ENCODE results near the gene NOD2.

NOD2 gene

DNA sequence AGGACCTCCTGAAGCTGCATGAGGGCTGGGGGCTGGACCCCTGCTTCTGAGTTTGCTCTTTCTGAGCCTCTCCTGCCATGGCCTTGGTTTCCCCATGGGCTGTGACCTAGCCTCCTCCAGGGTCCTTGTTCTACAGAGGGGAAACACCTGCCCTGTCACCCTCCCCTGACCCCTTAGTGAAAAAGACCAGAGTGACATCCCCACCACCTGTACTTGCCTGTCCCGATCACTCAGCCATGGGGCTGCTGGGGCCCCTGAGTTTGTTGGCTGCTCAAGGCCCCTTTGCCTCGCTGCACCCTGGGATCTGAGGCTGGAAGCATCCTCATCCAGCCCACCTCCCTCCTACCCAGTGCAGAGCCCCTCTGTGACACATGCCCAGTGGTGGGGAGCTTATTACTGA lies 800 bp downstream of the NOD2 start:
- DNase-seq (ENCODE audit: low read depth in 2 of 2) = no peak

DNA sequence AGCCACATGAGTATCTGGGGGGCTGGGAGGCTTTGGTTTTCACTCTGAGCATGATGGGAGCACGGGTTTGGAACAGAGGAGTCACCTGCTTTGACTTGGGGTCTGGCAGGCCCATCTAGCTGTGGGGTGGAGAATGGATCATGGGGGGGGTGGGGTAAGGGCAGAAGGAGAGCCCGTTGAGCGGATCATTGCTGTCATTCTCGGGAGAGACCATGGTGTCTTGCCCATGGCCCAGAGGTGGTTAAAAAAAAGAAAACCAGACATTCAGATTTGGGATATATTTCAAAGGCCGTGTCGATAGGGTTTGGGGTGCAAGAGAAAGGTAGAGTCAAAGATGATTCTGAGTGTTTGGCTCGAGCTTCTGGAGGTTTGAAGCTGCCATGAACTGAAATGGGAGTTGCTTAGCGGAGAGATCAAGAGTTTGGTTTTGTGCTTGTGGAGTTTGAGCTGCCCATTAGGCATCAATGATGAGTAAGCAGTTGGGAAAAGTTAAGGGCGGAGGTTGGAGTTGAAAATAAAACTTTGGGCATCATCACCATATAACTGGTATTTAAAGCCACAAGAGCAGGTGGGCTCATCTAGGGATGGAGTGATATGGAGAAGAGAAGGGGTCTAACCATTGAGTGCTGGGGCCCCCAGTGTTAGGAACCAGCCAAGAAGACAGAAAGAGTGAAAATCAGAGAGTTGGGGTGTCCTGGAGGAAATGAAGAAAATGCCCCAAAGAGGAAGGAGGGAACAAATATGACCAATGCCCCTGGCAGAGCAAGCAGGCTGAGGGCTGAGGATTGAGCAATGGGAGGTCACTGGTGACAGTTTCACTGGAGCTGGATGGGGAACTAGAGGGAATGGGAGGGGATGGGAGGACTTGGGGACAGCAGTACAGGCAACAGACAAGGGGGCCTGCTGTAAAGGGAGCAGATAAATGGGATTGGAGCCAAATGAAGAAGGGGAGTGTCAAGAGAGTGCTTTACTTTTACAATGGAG lies 1.9 kb downstream of the NOD2 start:
- no peak for DNase-seq (ENCODE audit: low read depth in 2 of 2)

- no peak for DNase-seq (ENCODE audit: low read depth in 2 of 2)
These were observed 2.7 kb downstream of the NOD2 start for GRCh38 chr16:50696126-50696525.

DNA sequence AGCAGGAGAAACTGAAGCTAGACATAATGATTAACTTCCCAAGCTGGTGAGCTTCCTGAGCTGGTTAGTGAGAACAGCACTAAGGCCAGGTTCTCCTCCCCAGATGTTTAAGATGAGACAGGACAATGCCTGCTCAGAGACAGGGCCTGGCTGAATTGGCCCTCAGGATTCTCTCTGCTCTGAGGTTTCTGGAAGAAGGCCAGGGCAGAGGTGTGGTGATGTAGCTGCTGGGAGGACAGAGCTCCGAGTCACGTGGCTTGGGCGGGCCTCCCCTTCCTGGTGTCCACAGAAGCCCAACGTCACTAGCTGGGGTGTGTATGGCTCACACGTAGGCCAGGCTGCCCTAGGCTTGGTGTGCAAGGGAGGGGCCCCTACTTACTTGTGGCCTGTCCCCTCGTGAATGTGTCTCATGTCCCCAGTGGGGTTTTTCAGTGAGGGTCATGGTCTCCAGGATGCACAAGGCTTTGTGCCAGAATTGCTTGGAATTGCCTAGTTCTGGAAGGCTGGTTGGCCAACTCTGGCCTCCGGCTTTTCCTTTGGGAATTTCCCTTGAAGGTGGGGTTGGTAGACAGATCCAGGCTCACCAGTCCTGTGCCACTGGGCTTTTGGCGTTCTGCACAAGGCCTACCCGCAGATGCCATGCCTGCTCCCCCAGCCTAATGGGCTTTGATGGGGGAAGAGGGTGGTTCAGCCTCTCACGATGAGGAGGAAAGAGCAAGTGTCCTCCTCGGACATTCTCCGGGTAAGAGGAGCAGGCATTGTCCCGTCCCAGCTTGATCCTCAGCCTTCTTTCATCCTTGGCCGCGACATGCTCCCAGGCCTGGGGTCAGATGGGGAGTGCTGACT lies 3.4 kb downstream of the NOD2 start:
- DNase-seq (ENCODE audit: low read depth in 2 of 2) = peak in 1 of 2 donors; percentile 44

- DNase-seq (ENCODE audit: low read depth in 2 of 2) = no peak
These were observed 4.0 kb downstream of the NOD2 start for GRCh38 chr16:50697421-50697715.

- DNase-seq (ENCODE audit: low read depth in 2 of 2) = no peak
These were observed 4.7 kb downstream of the NOD2 start for GRCh38 chr16:50697881-50698767.

DNA sequence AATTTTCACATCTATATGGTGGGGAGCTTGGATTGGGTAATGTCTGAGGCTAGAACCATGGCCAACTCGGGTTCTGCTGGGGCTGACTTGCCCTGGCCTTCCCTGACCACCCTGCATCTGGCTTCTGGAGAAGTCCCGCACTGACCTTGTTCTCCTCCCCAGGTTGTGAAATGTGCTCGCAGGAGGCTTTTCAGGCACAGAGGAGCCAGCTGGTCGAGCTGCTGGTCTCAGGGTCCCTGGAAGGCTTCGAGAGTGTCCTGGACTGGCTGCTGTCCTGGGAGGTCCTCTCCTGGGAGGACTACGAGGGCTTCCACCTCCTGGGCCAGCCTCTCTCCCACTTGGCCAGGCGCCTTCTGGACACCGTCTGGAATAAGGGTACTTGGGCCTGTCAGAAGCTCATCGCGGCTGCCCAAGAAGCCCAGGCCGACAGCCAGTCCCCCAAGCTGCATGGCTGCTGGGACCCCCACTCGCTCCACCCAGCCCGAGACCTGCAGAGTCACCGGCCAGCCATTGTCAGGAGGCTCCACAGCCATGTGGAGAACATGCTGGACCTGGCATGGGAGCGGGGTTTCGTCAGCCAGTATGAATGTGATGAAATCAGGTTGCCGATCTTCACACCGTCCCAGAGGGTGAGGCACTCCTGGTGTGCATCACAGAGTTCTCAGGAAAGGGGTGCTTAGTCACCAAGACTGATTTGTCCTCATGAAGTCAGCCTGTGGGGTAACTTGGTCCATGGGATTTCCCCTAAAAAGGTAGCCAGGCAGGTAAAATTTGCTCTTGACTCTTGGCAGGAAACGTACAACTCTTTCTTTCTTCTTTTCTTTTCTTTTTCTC lies 6.1 kb downstream of the NOD2 start:
- peak in 1 of 2 donors; percentile 70 for DNase-seq (ENCODE audit: low read depth in 2 of 2)

- no peak for DNase-seq (ENCODE audit: low read depth in 2 of 2)
These were observed 9.3 kb downstream of the NOD2 start for GRCh38 chr16:50702725-50703124.

GRCh38 chr16:50704245-50704644 lies 10.8 kb downstream of the NOD2 start:
- DNase-seq (ENCODE audit: low read depth in 2 of 2) = no peak

GRCh38 chr16:50705436-50706110 lies 12.2 kb downstream of the NOD2 start:
- no peak for DNase-seq (ENCODE audit: low read depth in 2 of 2)

GRCh38 chr16:50706250-50706649 lies 12.8 kb downstream of the NOD2 start:
- DNase-seq (ENCODE audit: low read depth in 2 of 2) = no peak

DNA sequence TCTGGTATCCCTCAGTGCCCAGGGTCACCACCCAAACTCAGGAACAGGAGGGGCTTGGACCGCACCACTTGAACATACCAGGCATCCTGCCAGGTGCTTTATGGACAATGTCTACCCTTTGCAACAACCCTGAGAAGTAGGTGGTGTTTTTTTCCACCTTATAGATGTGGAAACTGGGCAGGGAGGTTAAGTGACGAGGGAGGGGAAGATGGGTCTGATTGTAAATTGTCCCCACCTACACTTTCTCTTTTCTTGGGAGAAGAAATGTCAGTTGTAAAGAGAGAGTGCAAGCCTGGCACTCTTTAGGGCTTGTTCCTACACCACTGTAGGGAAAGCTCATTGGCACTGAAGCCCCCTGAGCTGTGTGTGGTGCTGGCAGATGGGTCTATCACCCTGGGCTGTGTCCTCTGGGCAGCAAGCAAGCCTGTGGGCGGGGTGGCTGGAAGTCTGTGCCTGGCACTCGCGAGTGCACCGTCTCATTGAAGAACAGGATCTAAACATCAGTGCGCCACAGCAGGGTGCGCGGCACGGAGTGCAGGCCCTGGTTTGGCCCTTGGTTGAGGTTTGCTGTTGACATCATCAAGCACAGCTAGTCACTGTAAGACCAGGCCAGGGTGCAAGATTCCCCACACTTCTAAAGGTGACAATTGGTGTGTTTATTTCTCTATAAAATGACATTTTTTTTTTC lies 15.1 kb downstream of the NOD2 start:
- DNase-seq (ENCODE audit: low read depth in 2 of 2) = no peak

DNA sequence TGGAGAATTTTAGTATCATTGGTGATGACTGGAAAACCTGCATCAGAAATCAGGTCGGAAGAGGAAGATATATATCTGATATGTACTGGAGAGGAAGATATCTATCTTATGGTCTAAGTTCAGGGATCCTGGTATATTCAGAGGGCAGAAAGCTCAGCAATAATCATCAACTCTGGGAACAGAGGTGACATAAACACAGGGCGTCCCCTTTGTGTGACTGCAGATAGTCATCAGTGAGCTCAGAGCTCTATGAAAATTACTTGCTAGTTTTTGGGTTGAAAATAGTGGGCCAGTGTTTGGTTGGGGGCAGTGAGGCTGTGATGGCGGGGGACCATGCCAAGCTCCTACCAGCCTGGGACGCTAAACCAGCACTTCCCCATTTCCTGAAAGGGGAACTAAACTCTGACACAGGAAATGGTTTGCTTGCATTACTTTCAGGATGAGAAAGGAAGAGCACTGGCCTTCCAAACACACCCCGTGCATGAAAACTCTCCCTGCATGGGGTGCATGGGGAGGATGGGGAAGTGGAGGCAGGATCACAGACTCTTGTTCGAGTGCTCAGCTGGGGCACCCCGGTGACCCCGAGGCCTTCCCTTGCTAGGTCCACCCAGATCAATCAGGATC lies 15.8 kb downstream of the NOD2 start:
- DNase-seq (ENCODE audit: low read depth in 2 of 2) = no peak

DNA sequence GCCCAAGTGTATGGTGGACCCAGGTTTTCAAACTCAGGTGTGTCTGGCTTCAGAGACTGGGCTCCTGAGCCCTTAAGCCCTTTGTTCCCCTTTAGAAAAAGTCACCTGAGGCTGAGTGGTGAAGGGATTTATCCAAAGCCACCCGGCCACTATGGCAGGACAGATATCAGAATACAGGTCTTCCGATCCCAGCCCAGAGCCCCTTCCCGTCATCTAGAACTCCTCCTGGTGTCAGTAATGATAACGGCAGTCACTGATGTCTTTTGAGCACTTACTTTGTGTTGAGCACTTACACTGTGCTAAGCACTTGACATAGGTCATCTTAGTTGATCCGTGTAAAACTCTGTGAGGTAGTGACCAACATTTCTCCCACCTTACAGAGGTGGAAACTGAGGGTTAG lies 16.6 kb downstream of the NOD2 start:
- DNase-seq (ENCODE audit: low read depth in 2 of 2) = no peak

DNA sequence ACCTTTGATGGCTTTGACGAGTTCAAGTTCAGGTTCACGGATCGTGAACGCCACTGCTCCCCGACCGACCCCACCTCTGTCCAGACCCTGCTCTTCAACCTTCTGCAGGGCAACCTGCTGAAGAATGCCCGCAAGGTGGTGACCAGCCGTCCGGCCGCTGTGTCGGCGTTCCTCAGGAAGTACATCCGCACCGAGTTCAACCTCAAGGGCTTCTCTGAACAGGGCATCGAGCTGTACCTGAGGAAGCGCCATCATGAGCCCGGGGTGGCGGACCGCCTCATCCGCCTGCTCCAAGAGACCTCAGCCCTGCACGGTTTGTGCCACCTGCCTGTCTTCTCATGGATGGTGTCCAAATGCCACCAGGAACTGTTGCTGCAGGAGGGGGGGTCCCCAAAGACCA lies 17.6 kb downstream of the NOD2 start:
- DNase-seq (ENCODE audit: low read depth in 2 of 2) = no peak

- DNase-seq (ENCODE audit: low read depth in 2 of 2) = no peak
These were observed 18.6 kb downstream of the NOD2 start for GRCh38 chr16:50711862-50712559.

GRCh38 chr16:50712560-50712898 lies 19.1 kb downstream of the NOD2 start:
- DNase-seq (ENCODE audit: low read depth in 2 of 2) = no peak

DNA sequence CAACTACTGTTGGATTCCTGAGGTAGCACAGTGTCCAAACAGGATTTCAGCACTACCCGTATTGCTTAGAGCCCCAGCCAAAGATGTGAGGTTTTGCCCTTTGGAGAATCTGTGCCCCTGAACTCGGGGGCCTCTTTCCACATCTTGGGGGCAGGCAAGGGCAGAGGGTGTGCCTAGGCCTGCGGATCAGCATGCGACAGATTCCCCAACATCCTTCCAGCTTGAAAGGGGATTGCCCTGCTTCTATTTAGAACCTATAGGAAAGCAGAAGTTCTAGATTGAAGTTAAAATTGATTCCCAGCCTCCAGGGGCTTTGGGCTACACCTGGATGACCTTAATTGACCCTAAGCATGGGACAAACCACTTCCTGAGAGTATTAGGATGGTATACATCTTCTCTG lies 19.6 kb downstream of the NOD2 start:
- no peak for DNase-seq (ENCODE audit: low read depth in 2 of 2)

DNA sequence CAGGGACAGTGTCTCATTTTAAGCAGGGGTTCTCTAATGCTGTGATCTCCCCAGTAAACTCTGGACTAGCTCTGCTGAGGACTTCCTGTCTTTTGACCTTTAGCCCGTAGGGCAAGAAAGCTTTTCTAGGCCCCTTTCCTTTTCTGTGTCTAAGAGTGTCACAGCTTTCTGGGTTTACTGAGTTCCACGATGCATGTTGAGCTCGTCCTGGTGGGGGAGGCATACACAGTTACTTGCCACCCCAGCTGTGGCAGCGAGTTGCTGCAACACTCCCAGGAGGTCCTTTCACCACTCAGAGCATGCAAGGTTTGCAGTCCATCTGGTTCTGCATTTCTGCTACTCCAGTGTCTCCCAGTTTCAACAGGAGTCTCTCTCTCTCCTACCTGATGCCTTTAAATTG lies 23.7 kb downstream of the NOD2 start:
- no peak for DNase-seq (ENCODE audit: low read depth in 2 of 2)

Data from stimulated activated CD8-positive, alpha-beta memory T cell treated with anti-CD3 and anti-CD28 coated beads, Interleukin-15, amount 100 ng/mL, for 48 hours (primary cell).